Measurements from ENCODE around the gene MFAP2. TPM values are rescaled to one million over a fixed set of nuclear protein-coding genes. Genes with fewer than 3 reads are reported as not detected.

MFAP2 gene
- polyA plus RNA-seq, 1 donor = 180 TPM

DNA sequence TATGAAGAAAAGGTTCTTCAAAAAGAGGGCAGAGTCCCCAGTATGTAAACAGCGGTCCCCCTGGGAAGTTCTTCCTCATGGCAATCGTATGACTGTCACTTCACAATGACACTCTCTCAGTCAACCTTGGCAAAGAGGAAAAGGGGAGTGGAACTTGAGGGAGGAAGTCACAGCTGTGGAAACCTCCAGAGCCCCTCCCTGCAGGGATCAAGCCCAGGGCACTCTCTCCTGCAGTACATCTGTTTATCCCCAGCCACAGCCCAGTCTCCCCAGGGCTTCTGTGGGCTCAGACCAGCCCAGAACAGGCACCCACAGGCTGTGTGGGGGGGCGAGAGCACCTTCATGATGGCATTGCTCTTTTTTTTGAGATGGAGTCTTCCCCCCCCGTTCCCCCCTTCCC is 29.3 kb upstream of the MFAP2 start:
- no peak for DNase-seq

DNA sequence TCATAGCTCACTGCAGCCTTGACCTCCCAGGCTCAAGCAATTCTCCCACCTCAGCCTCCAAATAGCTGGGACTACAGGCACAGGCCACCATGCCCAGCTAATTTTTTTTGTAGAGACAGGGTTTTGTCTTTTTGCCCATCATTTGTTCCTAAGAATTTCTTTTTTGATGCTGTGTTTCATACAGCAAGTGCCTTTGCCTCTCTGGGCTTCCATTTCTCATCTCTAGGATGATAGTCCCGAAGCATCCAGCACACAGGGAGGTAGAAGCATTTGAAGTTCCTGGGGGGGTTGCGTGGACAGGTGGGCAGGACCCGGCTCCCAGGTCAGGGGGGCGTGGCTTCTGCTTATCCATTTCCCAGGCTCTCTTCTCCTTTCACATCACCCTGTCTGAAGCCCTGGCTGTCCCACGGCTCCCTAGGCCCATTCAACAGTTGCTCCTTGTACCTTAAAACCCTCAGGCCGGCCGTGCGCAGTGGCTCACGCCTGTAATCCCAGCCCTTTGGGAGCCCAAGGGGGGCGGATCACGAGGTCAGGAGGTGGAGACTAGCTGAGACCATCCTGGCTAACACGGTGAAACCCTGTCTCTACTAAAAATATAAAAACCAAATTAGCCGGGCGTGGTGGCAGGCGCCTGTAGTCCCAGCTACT is 27.9 kb upstream of the MFAP2 start:
- no peak for DNase-seq

DNA sequence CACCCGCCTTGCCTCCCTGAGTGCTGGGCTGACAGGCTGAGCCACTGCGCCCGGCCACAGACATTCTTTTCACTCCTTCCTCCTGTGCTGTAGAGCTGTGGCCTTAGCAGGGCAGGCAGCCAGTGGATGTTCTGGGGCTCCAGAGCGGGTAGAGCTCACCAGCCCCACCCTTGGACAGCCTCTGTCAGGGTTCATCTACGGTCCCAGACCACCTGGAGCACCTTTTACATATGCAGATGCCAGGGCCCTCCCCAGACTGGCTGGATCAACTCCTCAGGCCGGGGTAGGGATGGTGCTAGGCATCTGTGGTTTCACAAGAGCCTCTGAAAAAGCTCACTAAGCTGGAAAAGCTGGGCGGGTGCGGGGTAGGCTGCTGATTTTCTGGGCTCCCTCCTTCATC is 26.7 kb upstream of the MFAP2 start:
- DNase-seq = no peak

DNA sequence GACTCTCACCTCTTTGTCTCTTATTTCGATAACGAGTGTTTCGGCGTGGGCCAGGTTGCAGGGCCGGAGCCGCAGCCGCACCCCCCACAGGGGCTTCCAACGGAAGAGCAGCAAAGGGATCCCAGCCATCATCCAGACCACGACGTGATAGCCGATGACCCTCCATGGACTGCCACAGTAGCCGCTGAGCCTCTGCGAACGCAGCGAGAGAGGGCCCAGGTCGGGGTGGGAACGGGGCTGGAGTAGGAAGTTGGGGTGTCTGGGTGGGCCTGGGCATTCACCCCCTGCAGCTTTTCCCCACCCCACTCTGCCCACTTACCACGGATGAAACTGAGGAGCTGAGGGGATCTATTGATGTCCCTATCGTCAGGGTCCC is 24.9 kb upstream of the MFAP2 start:
- DNase-seq = no peak

DNA sequence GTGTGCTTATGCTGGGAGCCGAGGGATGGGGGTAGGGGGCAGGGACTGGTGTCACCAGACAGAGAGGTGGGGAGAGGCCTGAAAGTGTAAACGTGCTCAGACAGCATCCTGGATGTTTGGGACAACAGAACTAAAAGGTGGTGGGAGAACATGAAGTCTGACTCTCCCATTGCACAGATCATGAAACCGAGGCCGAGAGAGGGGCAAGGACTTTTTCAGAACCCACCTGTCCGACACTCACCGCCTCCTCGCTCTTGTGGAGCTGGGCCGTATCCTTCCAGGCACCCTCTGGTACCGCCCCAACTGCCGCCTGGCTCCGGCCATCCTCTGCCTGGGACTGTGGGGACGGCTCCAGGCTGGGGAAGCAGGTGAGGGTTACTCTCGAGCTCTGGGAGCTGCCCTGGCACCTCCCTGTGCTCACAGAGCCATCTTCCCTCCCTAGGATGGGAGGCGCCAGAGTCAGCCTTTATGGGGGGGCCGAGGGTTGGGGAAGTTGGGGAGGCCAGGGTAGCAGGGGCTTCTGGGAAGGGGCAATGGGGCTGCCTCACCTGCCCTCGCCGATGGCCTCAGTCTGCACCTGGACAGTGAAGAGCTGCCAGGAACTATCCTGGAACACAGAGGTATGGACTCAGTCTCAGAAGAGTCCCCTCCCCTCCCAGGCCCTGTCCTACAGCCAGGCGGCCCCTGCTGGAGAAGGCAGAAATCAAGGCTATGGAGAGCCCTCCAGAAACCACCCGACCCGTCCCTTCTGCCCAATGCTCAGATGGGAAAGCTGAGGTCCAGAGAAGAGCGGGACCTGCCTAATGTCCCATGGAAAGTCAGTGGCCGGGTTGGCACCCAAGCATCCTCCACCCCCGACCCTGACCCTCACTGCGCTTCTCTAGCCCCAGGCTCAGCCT is 24.3 kb upstream of the MFAP2 start:
- no peak for DNase-seq

DNA sequence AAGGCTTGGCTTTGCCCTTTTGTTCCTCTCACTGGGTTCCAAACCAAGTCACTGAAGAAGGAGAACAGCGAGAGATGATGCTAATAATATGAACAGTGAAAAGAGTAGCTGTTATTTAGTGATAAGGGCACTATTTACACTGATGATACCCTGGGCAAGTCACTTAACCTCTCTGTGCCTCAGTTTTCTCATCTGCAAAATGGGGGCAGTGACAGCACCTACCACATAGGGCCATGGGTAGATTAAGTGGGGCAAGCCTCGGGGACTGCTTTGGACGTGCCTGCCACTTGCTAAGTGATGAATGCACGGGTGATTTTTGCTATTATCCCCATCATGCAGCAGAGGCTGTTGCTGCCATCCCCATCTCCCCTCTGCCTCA is 22.1 kb upstream of the MFAP2 start:
- no peak for DNase-seq

DNA sequence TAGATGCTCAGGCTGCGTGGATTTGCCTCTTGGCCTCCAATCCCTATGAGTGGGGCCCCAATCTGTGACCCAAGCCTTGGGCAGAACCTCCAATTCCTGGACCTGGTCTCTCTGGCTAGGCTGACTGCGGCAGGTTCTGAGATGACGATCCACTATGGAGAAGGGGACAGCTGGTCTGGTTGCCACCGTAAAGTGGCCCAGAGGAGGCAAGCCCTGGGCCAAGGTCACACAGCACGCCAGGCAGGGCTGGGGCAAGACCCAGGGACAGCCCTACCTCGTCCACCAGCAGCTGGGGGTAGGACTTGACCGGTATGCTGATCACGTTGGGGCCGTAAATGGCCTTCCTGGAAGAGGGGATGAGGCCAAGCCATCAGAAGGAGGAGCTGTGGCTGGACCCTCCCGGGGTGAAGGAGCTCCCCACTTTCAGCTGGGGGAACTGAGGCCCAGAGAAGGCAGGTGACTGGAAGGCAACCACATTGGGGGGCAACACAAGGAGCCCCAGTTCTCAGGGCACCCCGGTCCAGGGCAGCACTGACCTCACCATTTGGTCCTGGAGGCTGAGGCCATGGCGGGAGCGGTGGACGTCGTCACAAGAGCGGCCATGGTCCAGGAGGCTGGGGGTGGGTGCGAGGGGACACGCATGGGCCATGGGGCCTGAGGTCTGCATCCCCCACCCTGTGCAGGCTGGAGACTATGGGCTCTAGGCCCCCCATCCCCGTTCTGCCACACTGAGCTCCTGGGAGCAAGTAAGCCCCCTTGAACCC is 21.5 kb upstream of the MFAP2 start:
- no peak for DNase-seq

DNA sequence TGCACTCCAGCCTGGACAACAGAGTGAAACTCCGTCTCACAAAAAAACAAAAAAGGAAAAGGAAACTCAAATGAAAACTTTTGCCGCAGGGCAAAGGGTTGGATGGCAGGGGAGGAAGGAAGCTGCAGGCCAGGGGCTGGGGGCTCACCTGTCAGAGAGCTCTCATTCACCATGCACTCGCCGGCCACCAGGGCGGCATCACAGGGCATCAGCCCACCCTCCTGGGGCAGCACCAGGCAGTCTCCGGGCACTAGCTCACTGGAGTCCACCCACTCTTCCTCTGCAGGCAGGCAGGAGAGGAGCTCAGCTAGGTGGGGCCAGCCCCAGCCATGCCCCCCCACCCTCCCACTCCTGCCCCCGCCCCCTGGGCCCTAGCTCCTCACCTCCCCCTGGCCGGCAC is 19.4 kb upstream of the MFAP2 start:
- DNase-seq = no peak

DNA sequence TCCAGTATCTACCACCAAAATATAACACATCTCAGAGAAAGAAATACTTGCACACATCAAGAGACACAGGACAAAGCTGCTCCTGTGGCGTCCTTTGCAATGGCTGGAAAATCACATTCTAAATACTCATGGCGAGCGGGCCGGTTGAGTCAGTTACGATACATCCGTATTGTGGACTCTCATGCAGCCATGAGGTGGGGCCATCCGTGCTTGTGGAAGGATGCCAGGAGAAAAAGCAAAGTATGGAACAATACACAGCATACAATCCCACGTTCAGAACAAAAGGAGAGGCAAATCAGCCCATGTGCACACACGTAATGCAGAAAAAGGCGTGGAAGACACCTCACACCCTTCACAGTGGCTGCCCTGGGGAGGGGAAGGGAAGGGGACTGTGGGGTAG is 18.2 kb upstream of the MFAP2 start:
- no peak for DNase-seq

DNA sequence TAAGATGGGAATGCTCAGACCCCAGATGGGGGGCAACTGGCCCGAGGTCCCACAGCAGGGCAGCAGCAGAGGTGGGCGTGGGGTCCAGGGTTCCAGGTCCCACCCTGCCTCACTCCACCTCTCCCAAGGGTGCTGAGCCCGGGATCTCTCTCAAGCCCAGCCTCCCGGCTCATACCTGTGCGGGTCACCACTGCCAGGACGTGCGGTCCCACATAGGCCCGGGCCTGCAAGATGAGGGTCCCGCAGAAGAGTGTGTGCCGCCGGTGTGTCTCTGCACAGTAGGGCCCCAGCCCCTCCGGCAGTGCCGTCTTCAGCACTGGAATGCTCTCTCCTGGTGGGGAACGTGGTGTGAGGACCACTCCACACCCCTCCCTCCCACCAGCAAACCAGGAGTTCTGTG is 16.4 kb upstream of the MFAP2 start:
- DNase-seq = no peak

DNA sequence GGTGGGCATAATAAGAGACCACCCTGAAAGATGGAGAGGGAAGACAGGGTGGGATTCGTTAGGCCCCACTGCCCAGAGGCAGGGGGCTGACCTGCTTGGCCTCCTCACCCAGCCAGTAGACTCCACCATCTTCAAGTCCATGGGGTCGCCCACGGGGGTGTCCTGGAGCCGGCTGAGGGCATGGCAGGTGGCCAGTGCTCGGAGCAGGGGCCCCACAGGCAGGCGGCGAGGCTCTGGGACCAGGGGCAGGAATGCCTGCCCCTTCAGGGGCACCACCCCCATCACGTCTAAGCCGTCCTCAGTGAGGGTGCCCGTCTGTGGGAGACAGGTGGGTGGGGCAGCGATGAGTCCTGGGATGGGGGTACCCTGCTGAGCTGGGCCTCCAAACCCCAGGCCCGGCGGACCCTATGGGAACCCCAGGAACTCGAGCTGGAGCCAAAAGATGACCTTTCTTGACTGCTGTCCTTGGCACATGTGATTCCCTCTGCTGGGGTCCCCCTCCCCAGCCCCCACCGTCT is 13.2 kb upstream of the MFAP2 start:
- no peak for DNase-seq

DNA sequence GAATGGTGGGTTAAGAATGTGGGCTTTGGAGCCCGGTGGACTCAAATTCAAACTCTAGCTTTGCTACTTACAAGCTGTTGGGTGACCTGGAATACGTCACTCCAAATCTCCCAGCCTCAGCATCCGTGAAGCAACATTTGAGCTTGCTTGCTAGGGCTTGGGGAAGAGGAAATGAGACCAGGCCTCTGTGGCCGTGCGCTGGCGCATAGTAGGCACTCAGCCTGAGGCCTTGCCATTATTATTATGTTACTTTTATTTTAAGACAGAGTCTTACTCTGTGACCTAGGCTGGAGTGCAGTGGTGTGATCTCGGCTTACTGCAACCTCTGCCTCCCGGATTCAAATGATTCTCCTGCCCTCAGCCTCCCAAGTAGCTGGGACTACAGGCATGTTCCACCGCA is 12.3 kb upstream of the MFAP2 start:
- no peak for DNase-seq

DNA sequence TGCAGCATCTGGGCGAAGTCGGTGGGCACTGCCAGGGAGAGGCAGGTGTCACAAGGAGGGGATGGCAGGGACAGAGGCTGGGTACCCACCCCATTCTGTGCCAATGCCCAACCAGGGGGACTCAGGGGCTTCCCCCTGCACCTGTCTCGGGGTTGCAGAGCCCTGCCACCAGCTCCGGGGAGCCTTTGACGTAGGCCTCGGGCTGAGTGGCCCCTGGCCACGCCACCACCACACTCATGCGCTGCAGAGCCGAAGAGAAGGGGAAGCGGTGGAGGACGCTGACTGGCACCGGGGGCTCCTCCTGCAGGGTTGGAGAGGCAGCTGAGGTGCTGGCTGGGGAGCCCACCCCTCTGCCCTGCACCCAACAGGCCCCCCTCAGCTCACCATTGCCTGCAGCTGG is 11.7 kb upstream of the MFAP2 start:
- no peak for DNase-seq

DNA sequence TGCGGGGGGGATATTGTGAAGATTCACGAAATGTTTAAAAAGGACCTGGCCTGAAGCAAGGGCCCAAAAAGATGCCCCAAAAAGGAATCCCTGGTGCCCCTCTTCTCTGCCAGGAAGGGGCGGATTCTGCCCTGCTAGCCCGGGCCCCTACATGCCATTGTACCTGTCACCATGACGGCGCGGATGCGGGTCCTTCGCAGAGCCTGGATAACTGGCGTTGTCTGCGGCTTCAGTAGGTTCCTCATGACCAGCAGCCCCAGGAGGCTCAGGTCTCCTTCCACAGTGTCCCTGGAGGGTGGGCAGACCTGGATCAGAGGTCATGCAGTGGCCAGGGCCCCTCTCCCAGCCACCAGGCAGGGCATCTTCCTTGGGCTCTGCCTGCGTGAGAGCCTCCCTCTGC is 11.2 kb upstream of the MFAP2 start:
- DNase-seq = no peak

DNA sequence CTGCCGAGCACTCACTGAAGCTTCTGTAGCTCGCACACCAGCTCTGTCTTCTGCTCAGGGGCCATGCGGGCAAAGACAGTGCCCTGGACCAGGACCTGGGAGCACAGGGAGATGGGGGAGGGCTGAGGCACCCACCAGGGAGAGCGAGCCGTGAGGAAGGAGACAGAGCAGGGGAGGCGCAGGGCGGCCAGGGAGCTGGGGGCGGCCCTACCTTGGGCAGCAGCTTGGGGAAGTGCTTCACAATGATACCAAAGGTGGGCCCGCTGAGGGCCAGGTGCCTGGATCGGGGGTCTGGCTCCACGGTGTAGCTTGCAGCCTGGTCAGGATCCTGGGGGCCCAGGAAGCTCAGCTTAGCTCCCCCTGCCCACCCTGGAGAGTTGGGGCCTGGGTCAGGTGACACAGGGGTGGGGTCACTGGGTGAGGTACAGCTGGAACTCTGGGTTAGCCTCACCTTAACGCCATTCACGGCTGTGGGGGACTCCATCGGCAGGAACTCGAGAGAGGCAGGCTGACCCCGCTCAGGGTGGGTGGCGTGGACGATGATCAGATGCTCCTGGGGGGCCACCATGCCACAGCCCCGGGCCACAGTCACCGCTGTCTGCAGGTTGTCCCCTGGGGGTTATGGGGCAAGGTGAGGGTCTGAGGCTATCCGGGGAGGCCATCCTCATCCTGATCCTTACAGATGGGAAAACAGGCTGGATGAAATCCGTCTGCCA is 9.4 kb upstream of the MFAP2 start:
- no peak for DNase-seq

DNA sequence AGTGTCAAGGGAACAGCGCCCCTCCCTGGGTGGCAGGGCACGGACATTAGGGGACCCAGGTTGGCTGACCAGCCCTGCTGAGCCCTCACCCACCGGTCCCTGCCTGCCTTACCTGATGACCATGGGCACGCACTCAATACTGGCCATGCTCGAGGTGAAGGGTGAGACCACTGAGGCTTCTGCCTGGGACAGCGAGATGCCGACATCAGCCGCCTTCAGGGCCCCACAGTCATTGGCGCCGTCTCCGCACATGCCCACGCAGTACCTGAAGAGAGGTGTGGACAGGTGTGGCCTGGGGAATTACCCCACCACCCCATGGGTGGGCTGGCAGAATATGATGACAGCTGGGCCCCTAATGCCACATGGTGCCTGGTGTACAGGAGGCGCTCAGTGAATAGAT is 7.8 kb upstream of the MFAP2 start:
- DNase-seq = no peak

DNA sequence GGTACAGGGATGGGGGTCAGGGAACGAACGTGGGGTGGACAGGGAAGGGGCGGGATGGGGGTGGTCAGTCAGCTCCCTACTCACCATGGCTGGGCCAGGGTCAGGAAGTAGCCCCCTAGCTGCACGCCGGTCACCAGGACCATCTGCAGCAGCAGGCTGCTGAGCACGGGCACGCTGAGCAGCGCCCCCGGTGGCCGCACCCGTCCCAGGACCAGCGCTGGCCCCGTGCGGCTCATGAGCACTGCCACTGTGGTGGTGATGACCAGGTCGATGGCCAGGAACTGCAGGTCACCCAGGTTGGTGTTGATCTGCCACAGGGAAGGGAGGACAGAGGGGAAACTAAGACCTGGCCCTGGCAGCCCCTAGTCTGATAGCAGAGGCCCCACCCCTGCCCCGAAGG is 6.5 kb upstream of the MFAP2 start:
- no peak for DNase-seq

DNA sequence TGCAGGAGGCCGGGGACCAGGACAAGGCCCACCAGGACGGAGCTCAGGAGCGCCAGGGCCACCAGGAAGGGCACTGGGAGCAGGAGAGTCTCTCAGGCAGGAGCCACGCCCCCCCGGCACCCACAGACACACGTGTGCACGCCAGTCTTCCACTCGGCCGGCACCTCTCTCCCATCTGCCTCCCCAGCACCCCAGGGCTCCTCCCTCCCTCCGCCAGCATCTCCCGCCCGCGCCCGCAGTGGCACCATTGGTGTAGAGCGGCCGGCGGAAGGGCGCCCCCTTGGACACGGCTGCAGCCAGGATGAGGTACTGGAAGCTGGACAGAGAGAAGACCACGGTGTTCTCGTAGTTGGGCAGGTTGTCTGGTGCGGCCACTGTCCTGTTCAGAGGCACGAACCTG is 6.1 kb upstream of the MFAP2 start:
- no peak for DNase-seq

DNA sequence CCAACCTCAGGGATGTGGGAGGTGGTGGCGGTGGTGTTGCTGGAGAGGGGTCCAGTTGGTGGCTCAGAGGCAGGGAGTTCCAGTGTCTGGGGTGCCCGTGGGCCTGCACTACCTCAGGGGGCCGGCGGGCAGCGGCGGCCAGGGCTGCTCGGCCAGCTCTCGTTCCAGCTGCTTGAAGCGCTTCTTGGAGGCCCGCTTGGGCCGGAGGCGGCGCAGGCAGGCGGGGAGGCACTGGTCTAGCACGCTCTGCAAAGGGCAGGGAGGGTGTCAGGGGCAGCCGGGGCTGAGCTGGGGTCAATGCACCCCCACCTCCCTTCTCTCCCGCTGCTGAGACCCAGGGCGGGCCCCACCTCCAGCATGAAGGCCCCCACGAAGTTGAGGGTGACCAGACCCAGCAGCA is 5.7 kb upstream of the MFAP2 start:
- DNase-seq = no peak

DNA sequence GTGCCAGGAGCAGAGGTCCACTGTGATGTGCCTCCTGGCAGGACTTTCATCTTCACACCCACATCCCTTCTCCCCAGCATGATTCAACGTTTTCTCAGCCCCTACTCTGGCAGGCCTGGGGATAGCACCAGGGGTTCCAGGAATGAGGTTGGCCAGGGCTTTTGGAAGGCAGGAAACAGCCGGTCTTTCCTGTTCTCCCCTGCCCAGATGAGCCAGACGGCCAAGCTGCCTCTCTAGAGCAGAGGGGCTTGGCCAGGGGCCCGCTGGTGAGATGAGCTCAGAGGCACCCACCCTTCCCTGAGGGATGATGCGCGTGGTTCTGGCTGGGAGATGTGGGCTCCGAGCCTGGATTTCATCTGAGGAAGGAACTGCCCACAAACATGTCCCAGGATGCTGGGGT is 4.3 kb upstream of the MFAP2 start:
- DNase-seq = no peak

DNA sequence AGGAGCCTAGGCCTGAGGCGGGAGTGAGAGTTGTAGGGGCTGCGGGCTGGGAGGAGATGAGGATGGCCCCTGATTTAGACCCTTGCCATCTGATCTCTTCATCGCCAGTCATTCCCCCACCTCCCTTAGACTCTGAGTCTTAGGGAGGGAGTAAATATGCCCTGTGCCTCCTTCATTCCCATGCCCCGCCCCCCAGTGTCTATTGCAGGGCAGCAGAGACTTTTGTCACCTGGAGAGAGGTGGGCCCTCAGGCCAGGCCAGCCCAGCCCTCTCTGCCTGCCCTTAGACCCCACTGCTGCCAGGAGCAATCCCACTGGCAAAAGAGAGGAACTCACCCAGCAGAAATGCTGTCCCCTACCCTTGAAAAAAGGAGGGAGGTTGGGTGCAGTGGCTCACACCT is 3.2 kb upstream of the MFAP2 start:
- DNase-seq = no peak

DNA sequence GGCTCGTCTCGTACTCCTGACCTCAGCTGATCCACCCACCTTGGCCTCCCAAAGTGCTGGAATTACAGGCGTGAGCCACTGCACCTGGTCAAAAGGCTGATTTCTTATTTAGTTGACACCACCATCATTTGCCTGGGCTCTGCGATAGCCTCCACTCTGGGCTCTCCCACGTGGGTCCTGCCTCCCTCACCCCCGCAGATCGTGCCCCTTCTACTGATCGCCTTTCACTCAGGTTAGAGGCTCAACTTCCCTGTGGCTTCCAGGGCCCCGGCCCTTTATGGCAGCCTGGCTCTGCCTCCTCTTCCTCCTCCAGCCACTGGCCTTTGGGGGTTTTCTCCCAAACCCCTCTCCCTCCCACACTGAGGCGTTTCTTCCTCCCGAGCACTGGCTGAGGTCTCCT is 2.5 kb upstream of the MFAP2 start:
- no peak for DNase-seq

Measured in left kidney (tissue), 2 donors.